ENCODE measurements around the gene TNIK.

Gene TNIK

DNA sequence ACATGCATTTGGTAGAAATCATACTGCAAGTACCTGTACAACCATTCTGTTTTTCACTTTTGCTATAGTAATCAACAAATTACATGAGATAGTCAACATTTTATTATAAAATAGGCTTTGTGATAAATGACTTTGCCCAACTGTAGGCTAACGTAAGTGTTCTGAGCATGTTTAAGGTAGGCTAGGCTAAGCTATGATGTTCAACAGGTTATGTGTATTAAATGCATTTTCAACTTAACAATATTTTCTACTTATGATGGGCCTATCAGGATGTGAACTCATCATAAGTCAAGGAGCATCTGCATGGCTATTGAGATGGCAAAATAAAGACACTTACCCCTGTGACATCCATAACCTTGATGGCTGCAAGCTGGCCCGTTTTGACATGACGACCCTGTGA is 232.4 kb downstream of the TNIK start:
- no peak overlapping the region for H3K4me3 ChIP-seq (ENCODE audit: low read depth, low read length)
- no peak for DNase-seq (ENCODE audit: low read depth)
- TF ChIP-seq, protein P1, sequence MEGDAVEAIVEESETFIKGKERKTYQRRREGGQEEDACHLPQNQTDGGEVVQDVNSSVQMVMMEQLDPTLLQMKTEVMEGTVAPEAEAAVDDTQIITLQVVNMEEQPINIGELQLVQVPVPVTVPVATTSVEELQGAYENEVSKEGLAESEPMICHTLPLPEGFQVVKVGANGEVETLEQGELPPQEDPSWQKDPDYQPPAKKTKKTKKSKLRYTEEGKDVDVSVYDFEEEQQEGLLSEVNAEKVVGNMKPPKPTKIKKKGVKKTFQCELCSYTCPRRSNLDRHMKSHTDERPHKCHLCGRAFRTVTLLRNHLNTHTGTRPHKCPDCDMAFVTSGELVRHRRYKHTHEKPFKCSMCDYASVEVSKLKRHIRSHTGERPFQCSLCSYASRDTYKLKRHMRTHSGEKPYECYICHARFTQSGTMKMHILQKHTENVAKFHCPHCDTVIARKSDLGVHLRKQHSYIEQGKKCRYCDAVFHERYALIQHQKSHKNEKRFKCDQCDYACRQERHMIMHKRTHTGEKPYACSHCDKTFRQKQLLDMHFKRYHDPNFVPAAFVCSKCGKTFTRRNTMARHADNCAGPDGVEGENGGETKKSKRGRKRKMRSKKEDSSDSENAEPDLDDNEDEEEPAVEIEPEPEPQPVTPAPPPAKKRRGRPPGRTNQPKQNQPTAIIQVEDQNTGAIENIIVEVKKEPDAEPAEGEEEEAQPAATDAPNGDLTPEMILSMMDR (conservative IDR thresholded peaks at IDR 0.05; ENCODE audit: low read depth, low read length), result no peak

DNA sequence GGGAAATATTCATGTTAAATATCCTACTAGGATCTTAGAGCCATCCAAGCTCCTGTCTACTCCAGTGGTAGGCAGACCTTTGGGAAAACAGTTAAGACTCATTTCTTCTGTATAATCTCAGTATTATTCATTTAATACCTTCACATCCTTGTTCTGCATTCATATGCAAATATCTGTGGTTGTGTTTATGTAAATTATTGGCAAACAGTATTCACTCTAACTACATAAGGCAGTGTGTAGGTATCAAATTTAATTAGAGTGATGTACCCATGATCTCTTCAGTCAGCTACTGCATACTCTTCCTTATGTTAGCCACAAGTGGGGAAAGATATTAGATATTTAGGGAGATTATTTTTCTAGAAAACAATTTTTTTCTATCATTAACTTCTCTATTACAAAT is 232.8 kb downstream of the TNIK start:
- no peak for DNase-seq (ENCODE audit: low read depth)
- no peak overlapping the region for H3K4me3 ChIP-seq (ENCODE audit: low read depth, low read length)
- TF ChIP-seq, protein P1 (conservative IDR thresholded peaks at IDR 0.05; ENCODE audit: low read depth, low read length), result no peak

- DNase-seq (ENCODE audit: low read depth), result no peak
- no peak overlapping the region for H3K4me3 ChIP-seq (ENCODE audit: low read depth, low read length)
- TF ChIP-seq, protein P1 (conservative IDR thresholded peaks at IDR 0.05; ENCODE audit: low read depth, low read length), result no peak
Measured at GRCh38 chr3:171226794-171227193, 233.4 kb downstream of the TNIK start.

DNA sequence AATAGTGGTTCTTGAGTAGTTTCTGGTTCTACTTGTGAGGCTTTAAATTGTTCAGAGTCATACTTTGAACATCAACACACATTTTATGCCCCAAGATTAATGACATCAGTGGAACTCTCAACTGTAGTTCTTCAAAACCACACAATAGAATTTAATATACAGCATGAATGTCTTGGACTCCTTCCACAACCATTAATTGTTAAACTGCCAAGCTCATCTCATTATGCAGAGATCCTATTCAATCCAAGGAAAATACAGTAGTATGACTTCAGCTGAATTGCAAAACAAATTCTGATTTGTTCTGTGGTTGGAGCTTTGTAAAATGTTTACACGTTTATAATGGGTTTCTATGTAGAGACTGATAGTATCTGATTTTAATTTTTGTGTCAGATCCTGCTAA is 234.5 kb downstream of the TNIK start:
- no peak for DNase-seq (ENCODE audit: low read depth)
- TF ChIP-seq, protein P1 (conservative IDR thresholded peaks at IDR 0.05; ENCODE audit: low read depth, low read length), result no peak

DNA sequence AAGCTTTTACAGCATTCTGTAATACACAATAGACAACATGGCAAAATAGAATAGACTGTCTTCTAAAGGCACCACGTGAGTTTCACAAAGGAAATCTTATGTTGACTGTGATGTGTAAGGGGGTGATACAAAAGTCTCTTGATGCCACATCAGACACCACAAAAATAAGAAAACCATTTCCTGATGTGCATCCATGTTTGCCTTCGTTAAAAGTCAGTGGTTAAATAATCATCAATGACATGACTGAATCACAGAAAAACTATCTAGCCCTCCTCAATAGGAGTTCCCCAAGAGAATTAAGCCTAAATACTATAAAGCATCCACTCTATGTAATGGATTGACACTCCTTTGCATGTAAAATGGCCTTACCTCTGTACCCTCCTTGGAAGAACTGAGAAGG is 235.0 kb downstream of the TNIK start:
- TF ChIP-seq, protein P1 (conservative IDR thresholded peaks at IDR 0.05; ENCODE audit: low read depth, low read length), result no peak
- H3K4me3 ChIP-seq (ENCODE audit: low read depth, low read length), result no peak overlapping the region
- no peak for DNase-seq (ENCODE audit: low read depth)

More for the DNA sequence above, 234.5 kb downstream of the TNIK start:
- no peak overlapping the region for H3K4me3 ChIP-seq (ENCODE audit: low read depth, low read length)

GRCh38 chr3:171223396-171223795 is 236.8 kb downstream of the TNIK start:
- TF ChIP-seq, protein P1 (conservative IDR thresholded peaks at IDR 0.05; ENCODE audit: low read depth, low read length), result no peak
- no peak for DNase-seq (ENCODE audit: low read depth)
- no peak overlapping the region for H3K4me3 ChIP-seq (ENCODE audit: low read depth, low read length)

DNA sequence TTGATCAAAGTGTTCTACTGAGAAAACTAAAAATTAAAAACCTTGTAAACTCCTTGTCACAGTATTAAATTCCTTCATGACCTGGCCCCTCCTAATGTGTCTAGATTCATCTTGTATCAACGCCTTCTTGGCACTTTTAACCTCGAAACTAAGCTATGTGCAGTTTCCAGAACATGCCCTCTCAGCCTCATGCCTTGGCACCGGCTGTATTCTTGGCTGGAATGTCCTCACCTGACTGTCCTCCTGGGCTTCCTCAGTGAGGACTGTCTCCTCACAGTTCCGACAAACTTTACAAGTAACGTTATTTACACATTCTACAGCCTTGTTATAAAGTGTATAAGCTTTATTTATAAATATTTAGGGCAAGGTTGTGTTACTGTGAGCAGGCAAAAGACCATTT is 237.2 kb downstream of the TNIK start:
- no peak overlapping the region for H3K4me3 ChIP-seq (ENCODE audit: low read depth, low read length)
- no peak for DNase-seq (ENCODE audit: low read depth)
- TF ChIP-seq, protein P1 (conservative IDR thresholded peaks at IDR 0.05; ENCODE audit: low read depth, low read length), result no peak

Data from choroid plexus epithelial cell (primary cell).